ENCODE results near the gene CD93.

GRCh38 chr20:23122796-23123655 lies 36.9 kb upstream of the CD93 start:
- no peak for TF ChIP-seq POLR2A (IDR thresholded peaks at IDR 0.05)
- no peak for TF ChIP-seq CTCF (IDR thresholded peaks at IDR 0.05)
